ENCODE results near the gene SRCAP.

DNA sequence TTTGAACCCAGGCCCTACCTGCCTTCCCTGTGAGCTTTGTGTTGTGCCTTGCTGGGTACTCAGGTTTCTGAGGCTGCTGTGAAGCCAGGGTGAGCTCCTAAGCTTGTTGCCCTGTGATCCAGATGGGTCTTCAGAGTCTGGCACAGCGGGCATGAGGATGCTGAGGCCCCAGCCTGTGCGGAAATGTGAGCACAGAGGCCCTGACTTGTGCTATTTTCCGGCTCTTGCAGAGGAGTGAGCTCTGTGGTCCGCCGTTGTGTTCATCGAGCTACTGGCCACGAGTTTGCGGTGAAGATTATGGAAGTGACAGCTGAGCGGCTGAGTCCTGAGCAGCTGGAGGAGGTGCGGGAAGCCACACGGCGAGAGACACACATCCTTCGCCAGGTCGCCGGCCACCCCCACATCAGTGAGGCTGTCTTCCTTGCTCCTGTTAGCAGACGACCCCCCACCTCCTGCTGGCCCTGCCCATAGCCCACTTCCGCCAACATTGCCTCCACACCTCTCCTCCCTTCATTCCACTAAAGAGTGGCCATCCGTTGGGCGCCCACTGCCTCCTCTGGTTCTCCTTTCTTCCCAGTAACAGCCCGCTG lies 52.0 kb downstream of the SRCAP start:
- TF ChIP-seq, protein P1, sequence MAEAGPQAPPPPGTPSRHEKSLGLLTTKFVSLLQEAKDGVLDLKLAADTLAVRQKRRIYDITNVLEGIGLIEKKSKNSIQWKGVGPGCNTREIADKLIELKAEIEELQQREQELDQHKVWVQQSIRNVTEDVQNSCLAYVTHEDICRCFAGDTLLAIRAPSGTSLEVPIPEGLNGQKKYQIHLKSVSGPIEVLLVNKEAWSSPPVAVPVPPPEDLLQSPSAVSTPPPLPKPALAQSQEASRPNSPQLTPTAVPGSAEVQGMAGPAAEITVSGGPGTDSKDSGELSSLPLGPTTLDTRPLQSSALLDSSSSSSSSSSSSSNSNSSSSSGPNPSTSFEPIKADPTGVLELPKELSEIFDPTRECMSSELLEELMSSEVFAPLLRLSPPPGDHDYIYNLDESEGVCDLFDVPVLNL (CRISPR knock-in tag; IDR thresholded peaks at IDR 0.05; ENCODE audit: borderline replicate concordance, low read depth) = no peak
- TF ChIP-seq, protein P2, sequence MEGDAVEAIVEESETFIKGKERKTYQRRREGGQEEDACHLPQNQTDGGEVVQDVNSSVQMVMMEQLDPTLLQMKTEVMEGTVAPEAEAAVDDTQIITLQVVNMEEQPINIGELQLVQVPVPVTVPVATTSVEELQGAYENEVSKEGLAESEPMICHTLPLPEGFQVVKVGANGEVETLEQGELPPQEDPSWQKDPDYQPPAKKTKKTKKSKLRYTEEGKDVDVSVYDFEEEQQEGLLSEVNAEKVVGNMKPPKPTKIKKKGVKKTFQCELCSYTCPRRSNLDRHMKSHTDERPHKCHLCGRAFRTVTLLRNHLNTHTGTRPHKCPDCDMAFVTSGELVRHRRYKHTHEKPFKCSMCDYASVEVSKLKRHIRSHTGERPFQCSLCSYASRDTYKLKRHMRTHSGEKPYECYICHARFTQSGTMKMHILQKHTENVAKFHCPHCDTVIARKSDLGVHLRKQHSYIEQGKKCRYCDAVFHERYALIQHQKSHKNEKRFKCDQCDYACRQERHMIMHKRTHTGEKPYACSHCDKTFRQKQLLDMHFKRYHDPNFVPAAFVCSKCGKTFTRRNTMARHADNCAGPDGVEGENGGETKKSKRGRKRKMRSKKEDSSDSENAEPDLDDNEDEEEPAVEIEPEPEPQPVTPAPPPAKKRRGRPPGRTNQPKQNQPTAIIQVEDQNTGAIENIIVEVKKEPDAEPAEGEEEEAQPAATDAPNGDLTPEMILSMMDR (IDR thresholded peaks at IDR 0.05) = no peak
- TF ChIP-seq, protein P3, sequence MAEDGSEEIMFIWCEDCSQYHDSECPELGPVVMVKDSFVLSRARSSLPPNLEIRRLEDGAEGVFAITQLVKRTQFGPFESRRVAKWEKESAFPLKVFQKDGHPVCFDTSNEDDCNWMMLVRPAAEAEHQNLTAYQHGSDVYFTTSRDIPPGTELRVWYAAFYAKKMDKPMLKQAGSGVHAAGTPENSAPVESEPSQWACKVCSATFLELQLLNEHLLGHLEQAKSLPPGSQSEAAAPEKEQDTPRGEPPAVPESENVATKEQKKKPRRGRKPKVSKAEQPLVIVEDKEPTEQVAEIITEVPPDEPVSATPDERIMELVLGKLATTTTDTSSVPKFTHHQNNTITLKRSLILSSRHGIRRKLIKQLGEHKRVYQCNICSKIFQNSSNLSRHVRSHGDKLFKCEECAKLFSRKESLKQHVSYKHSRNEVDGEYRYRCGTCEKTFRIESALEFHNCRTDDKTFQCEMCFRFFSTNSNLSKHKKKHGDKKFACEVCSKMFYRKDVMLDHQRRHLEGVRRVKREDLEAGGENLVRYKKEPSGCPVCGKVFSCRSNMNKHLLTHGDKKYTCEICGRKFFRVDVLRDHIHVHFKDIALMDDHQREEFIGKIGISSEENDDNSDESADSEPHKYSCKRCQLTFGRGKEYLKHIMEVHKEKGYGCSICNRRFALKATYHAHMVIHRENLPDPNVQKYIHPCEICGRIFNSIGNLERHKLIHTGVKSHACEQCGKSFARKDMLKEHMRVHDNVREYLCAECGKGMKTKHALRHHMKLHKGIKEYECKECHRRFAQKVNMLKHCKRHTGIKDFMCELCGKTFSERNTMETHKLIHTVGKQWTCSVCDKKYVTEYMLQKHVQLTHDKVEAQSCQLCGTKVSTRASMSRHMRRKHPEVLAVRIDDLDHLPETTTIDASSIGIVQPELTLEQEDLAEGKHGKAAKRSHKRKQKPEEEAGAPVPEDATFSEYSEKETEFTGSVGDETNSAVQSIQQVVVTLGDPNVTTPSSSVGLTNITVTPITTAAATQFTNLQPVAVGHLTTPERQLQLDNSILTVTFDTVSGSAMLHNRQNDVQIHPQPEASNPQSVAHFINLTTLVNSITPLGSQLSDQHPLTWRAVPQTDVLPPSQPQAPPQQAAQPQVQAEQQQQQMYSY (CRISPR knock-in tag; IDR thresholded peaks at IDR 0.05) = no peak
- TF ChIP-seq, protein P4, sequence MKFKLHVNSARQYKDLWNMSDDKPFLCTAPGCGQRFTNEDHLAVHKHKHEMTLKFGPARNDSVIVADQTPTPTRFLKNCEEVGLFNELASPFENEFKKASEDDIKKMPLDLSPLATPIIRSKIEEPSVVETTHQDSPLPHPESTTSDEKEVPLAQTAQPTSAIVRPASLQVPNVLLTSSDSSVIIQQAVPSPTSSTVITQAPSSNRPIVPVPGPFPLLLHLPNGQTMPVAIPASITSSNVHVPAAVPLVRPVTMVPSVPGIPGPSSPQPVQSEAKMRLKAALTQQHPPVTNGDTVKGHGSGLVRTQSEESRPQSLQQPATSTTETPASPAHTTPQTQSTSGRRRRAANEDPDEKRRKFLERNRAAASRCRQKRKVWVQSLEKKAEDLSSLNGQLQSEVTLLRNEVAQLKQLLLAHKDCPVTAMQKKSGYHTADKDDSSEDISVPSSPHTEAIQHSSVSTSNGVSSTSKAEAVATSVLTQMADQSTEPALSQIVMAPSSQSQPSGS (CRISPR knock-in tag; IDR thresholded peaks at IDR 0.05; ENCODE audit: borderline replicate concordance, low read depth) = no peak

Data from WTC11 (cell line).